WERI-Rb-1 (cell line): ENCODE results near the gene YAP1.

Experiments
- DNase-seq: peaks from one replicate; pipeline ENCODE4 v3.0.0-alpha.2; 2020
- H3K27ac ChIP-seq: fragments of 250-450 bp; sonication (Bioruptor Pico); 2 replicates; pipeline ENCODE4 v1.5.1; 2020; ENCODE audit warnings: mild to moderate bottlenecking, moderate library complexity
- H3K27me3 ChIP-seq: fragments of 250-450 bp; sonication (Bioruptor Pico); 2 replicates; pipeline ENCODE4 v1.5.1; 2021; ENCODE audit warnings: mild to moderate bottlenecking, low read depth, moderate library complexity; ENCODE audit not compliant: insufficient read depth, severe bottlenecking
- H3K36me3 ChIP-seq: fragments of 250-450 bp; sonication (Bioruptor Pico); 2 replicates; pipeline ENCODE4 v1.5.1; 2020; ENCODE audit warnings: mild to moderate bottlenecking, moderate library complexity
- H3K4me3 ChIP-seq: 2 replicates; pipeline ENCODE4 v1.5.1; 2011; ENCODE audit warnings: low read depth, mild to moderate bottlenecking, control low read depth, low read length
- H3K9me3 ChIP-seq: fragments of 250-450 bp; sonication (Bioruptor Pico); 2 replicates; pipeline ENCODE4 v1.5.1; 2021; ENCODE audit warnings: mild to moderate bottlenecking, moderate library complexity; ENCODE audit not compliant: severe bottlenecking
- TF ChIP-seq, protein P1 (sequence below): IDR thresholded peaks from 2 replicates; pipeline ENCODE4 v1.5.1; 2011; ENCODE audit warnings: low read depth, mild to moderate bottlenecking, control low read depth, inconsistent platforms, low read length

The YAP1 gene

DNA sequence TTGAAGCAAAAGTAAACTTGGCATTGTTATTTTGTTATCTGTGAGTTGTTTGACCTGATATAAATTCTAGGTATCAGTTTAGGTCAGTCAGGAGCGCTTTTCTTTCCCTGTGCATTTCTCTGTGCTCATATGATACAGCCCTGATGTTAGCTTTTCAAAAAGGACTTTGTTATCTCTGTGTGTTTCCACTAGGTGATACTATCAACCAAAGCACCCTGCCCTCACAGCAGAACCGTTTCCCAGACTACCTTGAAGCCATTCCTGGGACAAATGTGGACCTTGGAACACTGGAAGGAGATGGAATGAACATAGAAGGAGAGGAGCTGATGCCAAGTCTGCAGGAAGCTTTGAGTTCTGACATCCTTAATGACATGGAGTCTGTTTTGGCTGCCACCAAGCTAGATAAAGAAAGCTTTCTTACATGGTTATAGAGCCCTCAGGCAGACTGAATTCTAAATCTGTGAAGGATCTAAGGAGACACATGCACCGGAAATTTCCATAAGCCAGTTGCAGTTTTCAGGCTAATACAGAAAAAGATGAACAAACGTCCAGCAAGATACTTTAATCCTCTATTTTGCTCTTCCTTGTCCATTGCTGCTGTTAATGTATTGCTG lies 119.4 kb downstream of the YAP1 start:
- TF ChIP-seq, protein P1, sequence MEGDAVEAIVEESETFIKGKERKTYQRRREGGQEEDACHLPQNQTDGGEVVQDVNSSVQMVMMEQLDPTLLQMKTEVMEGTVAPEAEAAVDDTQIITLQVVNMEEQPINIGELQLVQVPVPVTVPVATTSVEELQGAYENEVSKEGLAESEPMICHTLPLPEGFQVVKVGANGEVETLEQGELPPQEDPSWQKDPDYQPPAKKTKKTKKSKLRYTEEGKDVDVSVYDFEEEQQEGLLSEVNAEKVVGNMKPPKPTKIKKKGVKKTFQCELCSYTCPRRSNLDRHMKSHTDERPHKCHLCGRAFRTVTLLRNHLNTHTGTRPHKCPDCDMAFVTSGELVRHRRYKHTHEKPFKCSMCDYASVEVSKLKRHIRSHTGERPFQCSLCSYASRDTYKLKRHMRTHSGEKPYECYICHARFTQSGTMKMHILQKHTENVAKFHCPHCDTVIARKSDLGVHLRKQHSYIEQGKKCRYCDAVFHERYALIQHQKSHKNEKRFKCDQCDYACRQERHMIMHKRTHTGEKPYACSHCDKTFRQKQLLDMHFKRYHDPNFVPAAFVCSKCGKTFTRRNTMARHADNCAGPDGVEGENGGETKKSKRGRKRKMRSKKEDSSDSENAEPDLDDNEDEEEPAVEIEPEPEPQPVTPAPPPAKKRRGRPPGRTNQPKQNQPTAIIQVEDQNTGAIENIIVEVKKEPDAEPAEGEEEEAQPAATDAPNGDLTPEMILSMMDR = no peak
- H3K4me3 ChIP-seq = no peak overlapping the region
- H3K27ac ChIP-seq = no peak overlapping the region
- no peaks in the 10 kb centered on the region for H3K27me3 ChIP-seq
- no peaks in the 10 kb centered on the region for H3K9me3 ChIP-seq
- no peak for DNase-seq
- H3K36me3 ChIP-seq = no peaks in the 10 kb centered on the region

DNA sequence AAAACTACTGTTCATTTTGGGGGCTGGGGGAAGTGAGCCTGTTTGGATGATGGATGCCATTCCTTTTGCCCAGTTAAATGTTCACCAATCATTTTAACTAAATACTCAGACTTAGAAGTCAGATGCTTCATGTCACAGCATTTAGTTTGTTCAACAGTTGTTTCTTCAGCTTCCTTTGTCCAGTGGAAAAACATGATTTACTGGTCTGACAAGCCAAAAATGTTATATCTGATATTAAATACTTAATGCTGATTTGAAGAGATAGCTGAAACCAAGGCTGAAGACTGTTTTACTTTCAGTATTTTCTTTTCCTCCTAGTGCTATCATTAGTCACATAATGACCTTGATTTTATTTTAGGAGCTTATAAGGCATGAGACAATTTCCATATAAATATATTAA lies 119.9 kb downstream of the YAP1 start:
- TF ChIP-seq, protein P1 = no peak
- DNase-seq = no peak
- Histone ChIP-seq H3K27me3 (no peaks in the 10 kb centered on the region), H3K36me3 (no peaks in the 10 kb centered on the region), H3K27ac (no peak overlapping the region), H3K4me3 (no peak overlapping the region), H3K9me3 (no peaks in the 10 kb centered on the region)

DNA sequence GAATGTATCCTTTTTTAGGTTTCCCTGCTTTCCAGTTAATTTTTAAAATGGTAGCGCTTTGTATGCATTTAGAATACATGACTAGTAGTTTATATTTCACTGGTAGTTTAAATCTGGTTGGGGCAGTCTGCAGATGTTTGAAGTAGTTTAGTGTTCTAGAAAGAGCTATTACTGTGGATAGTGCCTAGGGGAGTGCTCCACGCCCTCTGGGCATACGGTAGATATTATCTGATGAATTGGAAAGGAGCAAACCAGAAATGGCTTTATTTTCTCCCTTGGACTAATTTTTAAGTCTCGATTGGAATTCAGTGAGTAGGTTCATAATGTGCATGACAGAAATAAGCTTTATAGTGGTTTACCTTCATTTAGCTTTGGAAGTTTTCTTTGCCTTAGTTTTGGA lies 120.7 kb downstream of the YAP1 start:
- Histone ChIP-seq H3K27ac (no peak overlapping the region), H3K4me3 (no peak overlapping the region), H3K27me3 (no peaks in the 10 kb centered on the region), H3K9me3 (no peaks in the 10 kb centered on the region), H3K36me3 (no peaks in the 10 kb centered on the region)
- TF ChIP-seq, protein P1 = no peak
- no peak for DNase-seq

DNA sequence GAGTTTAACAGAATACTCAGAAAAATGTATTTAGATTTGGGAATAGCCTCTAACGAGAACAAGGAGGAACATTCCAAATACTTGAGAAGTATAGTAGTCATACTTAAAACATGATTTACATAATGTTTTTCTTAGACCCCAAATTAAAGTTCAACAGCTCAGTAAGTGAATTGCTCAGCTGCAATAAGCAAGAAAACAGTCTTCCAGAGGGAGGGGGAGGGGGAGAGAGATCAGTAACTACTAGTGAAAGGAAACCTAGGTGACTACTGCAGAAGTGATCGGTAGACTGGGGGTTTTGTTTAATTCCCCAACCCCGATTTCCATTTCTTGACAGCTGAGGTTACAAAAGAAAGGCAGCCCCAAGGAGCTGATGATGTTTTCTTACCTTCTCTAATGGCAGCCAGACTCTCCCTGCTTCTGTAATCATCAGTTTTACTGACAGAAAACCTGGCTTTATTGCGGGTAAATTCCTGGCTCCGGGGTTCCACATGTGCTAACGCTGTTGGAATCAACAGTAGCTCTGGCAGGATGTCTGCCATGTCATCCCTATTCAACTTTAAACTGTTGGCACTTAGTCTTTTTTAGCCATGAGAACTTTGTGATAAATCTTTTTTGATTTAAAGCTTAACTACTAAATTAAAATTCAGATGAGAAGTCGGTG lies 124.7 kb downstream of the YAP1 start:
- Histone ChIP-seq H3K4me3 (no peak overlapping the region), H3K27ac (no peak overlapping the region), H3K36me3 (no peaks in the 10 kb centered on the region), H3K9me3 (no peaks in the 10 kb centered on the region), H3K27me3 (no peaks in the 10 kb centered on the region)
- DNase-seq = no peak
- TF ChIP-seq, protein P1 = no peak

DNA sequence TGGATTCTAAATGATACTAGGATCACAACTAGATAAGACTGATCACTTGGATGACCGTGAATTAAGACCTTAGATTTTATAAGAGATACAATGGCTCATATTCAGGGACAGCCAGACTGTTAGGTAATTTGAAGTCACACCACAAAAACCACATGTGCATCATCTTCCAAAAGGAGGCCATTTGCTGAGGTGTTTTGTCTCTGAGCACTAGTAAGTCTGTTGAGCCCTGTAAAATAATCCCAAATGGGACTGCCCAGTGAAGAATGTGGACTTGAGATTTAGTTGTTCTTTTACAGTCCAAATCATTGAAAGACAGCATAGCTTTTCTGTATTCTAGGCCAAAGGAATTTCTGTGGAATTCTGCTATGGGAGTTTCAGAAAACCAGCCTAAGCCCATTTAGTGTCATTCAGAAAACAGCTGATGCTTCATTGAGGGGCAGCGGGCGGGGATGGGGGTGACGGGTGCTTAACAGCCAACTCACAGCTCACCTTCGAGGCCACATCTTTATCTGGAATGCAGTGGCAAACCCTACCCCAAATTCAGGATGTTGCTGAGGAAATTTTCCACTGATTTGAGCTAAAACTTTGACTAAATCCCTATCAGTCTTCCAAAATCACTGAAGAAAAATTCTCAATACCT lies 127.0 kb downstream of the YAP1 start:
- no peaks in the 10 kb centered on the region for H3K9me3 ChIP-seq
- DNase-seq = no peak
- H3K36me3 ChIP-seq = no peaks in the 10 kb centered on the region
- no peaks in the 10 kb centered on the region for H3K27me3 ChIP-seq
- TF ChIP-seq, protein P1 = no peak
- no peak overlapping the region for H3K4me3 ChIP-seq
- H3K27ac ChIP-seq = no peak overlapping the region
